Adrenal gland (tissue), 5 donors: ENCODE results near the gene SMPX.

Source experiments
- POLR2A ChIP-seq, 2 donors: fragments of 450-650 bp; IDR thresholded peaks; one replicate each; pipeline ENCODE4 v1.6.1; 2017; ENCODE audit warnings: antibody characterized with exemption in 2 of 2, mild to moderate bottlenecking in 2 of 2, moderate library complexity in 1 of 2
- TF ChIP-seq, protein P1 (sequence below), 6 experiments: fragments of 450-650 bp in 4 of 6; fragments of 200-600 bp in 2 of 6; sonication (generic) in 1 of 6; IDR thresholded peaks; 1 replicate in 5 of 6; 2 replicates in 1 of 6; pipeline versions ENCODE4 v1.5.1 to v1.8.0; 2016 to 2021; ENCODE audit warnings: antibody characterized with exemption in 6 of 6, mild to moderate bottlenecking in 2 of 6, moderate library complexity in 1 of 6
- donor health status: DM: no; HTN: no; CAD: no.

- TF ChIP-seq, protein P1, sequence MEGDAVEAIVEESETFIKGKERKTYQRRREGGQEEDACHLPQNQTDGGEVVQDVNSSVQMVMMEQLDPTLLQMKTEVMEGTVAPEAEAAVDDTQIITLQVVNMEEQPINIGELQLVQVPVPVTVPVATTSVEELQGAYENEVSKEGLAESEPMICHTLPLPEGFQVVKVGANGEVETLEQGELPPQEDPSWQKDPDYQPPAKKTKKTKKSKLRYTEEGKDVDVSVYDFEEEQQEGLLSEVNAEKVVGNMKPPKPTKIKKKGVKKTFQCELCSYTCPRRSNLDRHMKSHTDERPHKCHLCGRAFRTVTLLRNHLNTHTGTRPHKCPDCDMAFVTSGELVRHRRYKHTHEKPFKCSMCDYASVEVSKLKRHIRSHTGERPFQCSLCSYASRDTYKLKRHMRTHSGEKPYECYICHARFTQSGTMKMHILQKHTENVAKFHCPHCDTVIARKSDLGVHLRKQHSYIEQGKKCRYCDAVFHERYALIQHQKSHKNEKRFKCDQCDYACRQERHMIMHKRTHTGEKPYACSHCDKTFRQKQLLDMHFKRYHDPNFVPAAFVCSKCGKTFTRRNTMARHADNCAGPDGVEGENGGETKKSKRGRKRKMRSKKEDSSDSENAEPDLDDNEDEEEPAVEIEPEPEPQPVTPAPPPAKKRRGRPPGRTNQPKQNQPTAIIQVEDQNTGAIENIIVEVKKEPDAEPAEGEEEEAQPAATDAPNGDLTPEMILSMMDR (IDR thresholded peaks at IDR 0.05): no peak
- no peak for TF ChIP-seq POLR2A (IDR thresholded peaks at IDR 0.05)
Observed at GRCh38 chrX:21715337-21715736, 42.6 kb downstream of the SMPX start.
